GM12873 (cell line): ENCODE results near the gene POLQ.

ENCODE experiments used
- CTCF ChIP-seq: IDR thresholded peaks from 2 replicates; pipeline ENCODE4 v1.5.1; 2012; ENCODE audit warnings: low read depth, mild to moderate bottlenecking, moderate library complexity, low read length, control low read depth; ENCODE audit not compliant: insufficient read depth; ENCODE audit errors: missing control alignments

Gene POLQ

GRCh38 chr3:121566773-121567172, 21.0 kb upstream of the POLQ start:
- TF ChIP-seq CTCF: no peak

GRCh38 chr3:121562148-121562547, 16.4 kb upstream of the POLQ start:
- TF ChIP-seq CTCF: no peak

- no peak for TF ChIP-seq CTCF
Measured at GRCh38 chr3:121557426-121557934, 11.7 kb upstream of the POLQ start.

GRCh38 chr3:121552797-121553196, 7.0 kb upstream of the POLQ start:
- TF ChIP-seq CTCF: no peak

- no peak for TF ChIP-seq CTCF
Measured at GRCh38 chr3:121552379-121552778, 6.6 kb upstream of the POLQ start.

GRCh38 chr3:121545049-121545573, 677 bp downstream of the POLQ start:
- TF ChIP-seq CTCF: no peak

GRCh38 chr3:121542924-121543323, 2.9 kb downstream of the POLQ start:
- TF ChIP-seq CTCF: no peak
